Fibroblast of villous mesenchyme (primary cell): ENCODE data around the gene NFAT5. TPM values are rescaled to one million over a fixed set of nuclear protein-coding genes. Genes with fewer than 3 reads are reported as not detected.
A peak's percentile ranks its signal among the peaks of the same experiment; 100 is the strongest.

ENCODE experiments used
- DNase-seq: peaks from one replicate; pipeline ENCODE4 v3.0.0-alpha.2; 2010; ENCODE audit warnings: low read depth
- H3K4me3 ChIP-seq: 2 replicates; pipeline ENCODE4 v1.5.1; 2011; ENCODE audit warnings: low read depth, mild to moderate bottlenecking, low read length
- CTCF ChIP-seq: IDR thresholded peaks from 2 replicates; pipeline ENCODE4 v1.5.1; 2012; ENCODE audit warnings: low read depth, mild to moderate bottlenecking, low read length; ENCODE audit not compliant: insufficient read depth
- total RNA-seq: library from RNA; depleted of rRNA; stranded (reverse); fragments of >200 nt; gene quantifications from 2 replicates; pipeline ENCODE4 v1.2.3, GENCODE V29; 2012

NFAT5 gene
- total RNA-seq, 1 donor, result 69.1 TPM

- TF ChIP-seq CTCF, result no peak
- H3K4me3 ChIP-seq, result no peak overlapping the region
- no peak for DNase-seq
Measured at GRCh38 chr16:69599731-69600130, 34.0 kb downstream of the NFAT5 start.

DNA sequence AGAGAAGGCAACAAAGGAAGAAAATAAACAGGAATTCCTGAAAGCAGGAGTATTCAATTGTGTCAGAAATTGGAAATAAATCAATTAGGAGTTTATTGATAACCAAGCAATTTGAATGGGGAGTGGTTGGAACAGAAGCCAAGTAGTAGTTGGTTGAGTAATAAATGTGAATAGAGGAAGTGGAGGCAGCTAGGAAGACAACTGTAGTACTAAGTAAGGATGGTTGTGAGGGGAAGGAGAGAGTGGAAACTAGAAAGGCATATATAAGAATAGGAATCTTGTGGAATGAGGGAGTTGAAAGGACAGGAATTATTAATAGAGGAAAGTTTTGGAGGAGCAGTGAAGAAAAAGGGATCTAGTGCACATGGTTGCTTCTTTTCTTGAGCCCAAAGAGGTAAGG, 34.4 kb downstream of the NFAT5 start:
- TF ChIP-seq CTCF, result no peak
- DNase-seq, result no peak
- H3K4me3 ChIP-seq, result no peak overlapping the region

DNA sequence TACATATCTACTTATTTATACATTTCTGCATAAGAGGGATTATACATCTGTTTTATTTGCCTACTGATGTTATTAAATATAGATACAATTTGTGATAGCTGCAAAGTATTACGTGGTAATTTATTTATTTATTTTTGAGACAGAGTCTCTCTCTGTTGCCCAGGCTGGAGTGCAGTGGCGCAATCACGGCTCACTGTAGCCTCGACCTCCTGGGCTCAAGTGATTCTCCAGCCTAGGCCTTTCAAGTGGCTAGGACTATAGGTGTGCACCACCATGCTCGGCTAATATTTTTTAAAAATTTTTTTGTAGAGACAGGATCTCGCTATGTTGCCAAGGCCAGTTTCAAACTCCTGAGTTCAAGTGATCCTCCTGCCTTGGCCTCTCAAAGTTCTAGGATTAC, 35.5 kb downstream of the NFAT5 start:
- DNase-seq, result no peak
- TF ChIP-seq CTCF, result no peak
- no peak overlapping the region for H3K4me3 ChIP-seq

GRCh38 chr16:69606985-69607384, 41.2 kb downstream of the NFAT5 start:
- no peak for DNase-seq
- no peak for TF ChIP-seq CTCF
- no peak overlapping the region for H3K4me3 ChIP-seq

DNA sequence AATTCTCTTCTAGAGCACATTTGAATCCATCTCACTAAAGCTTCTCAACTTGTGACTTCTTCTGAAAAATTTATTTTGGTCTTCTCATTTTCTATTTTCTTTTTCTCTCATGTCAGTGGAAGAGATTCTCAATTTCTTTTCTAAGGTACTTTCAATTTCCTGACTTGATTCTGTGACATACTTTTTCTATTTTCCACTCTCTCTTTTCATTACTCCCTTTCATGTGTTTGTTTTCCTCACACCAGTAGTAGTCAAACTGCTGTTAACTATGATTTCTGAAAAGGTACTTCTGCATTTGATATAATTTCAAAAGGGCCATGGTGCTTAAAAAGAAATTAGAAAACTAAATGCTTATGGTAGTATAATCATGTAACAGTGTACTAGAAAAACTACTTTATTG, 41.9 kb downstream of the NFAT5 start:
- TF ChIP-seq CTCF, result no peak
- DNase-seq, result no peak
- no peak overlapping the region for H3K4me3 ChIP-seq

- H3K4me3 ChIP-seq, result no peak overlapping the region
- TF ChIP-seq CTCF, result no peak
- DNase-seq, result no peak
Measured at GRCh38 chr16:69610356-69610755, 44.6 kb downstream of the NFAT5 start.

GRCh38 chr16:69611103-69611640, 45.4 kb downstream of the NFAT5 start:
- peak; percentile 22 for DNase-seq
- no peak for TF ChIP-seq CTCF
- no peak overlapping the region for H3K4me3 ChIP-seq
